HG03045 (cell line): ENCODE data around the gene MYT1.
"Not testable (repeated sequence)": the region's sequence is repeated elsewhere in the genome, so short reads cannot be mapped to it uniquely, and the experiment has no call there.

Source experiments
- ATAC-seq: cut with Tn5 transposase; IDR thresholded peaks from one replicate; pipeline ENCODE4 v1.9.1; 2021; ENCODE audit warnings: mild to moderate bottlenecking, moderate library complexity; ENCODE audit not compliant: unreplicated experiment

The MYT1 gene

DNA sequence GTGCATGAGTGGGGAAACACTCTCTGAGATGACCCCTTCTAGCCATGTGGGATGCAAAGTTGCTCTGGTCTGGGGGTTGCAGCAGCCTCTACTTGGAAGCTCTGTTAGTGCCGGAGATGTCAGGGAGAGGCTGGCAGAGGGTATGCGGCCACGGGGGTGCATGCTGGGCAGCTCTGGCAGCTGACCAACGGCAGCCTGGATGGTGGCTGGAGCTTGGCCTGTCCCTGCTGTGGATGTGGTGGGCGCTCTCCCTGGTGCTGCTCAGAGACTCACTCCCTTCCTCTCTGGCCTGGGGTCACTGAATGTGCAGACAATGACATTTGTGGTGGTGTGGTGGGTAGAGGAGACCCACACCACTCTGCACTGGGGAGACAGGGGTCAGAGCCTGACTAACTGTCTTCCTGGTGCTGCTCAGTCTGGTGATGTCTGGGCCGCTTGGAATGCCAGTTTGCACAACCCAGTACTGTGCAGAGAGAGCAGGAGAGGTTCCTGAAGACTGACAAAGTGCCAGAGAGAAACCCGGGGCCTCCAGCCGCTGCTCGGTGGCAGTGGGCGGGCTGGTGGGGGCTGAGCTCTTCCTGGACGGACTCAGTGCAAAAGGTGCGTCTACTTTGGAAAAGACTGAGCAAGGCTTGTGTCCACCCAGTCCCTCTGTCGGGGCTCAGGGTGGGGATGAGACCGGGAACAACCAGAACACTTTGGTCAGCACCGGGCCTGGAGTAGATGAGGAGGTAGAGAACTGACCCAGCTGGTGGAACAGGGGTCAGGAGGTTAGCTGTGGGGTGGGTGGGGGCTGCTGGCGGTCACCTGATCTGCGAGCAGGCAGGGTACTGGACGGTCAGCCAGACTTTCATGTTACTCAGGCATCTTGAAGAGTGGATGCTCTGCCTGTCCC lies 2.7 kb downstream of the MYT1 start:
- ATAC-seq = no peak

DNA sequence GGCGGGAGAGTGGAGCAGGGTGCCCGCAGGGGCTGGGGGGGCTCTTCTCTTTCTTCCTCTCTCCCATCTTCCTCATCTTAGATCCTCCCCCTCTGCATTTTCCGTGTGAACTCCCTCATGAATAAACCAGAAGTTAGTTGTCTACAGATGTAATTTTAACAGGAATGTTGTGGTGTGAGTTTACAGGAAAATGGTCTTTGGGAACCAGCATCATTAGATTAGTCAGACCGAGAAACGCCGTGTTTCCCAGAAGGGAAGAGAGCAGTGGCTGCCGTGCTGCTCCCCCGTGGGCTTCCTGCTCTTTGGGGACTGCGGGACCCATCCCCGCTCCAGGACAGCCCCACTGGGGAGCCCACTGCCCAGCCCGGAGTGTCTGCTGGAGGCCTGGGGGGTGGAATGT lies 3.4 kb downstream of the MYT1 start:
- no peak for ATAC-seq

DNA sequence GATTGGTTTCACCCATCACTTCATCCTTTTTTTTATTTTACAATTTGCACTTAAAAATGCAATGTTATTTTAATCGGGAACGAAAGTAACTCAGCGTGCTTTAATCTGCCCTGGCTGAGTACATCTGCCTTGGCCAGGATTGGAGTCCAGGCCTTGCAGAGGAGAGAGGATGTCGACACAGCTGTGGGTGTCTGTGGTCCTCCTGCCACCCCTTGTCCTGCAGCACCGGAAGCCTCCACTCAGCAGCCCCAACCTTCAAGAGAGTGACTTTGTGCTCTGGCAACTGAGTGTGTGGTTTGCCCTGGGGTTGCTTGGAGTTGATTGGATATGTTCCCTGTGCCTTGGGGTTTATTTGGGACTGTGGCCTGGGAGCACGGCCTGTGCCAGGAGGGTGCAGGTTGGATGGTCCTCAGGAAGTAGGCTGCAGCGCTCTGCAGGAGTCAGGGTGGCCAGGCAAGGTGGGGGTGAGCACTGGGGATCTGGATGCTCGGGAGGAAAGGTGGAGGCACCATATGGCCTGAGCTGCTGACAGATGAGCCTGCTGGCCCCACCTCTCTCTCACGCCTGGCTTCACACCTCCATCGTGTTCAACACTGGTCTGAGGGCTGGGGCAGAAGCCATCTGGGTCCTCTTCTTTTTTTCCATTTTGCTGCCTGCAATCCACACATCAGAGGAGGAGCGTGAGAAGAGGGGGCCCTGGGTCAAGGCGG lies 4.3 kb downstream of the MYT1 start:
- no peak for ATAC-seq

DNA sequence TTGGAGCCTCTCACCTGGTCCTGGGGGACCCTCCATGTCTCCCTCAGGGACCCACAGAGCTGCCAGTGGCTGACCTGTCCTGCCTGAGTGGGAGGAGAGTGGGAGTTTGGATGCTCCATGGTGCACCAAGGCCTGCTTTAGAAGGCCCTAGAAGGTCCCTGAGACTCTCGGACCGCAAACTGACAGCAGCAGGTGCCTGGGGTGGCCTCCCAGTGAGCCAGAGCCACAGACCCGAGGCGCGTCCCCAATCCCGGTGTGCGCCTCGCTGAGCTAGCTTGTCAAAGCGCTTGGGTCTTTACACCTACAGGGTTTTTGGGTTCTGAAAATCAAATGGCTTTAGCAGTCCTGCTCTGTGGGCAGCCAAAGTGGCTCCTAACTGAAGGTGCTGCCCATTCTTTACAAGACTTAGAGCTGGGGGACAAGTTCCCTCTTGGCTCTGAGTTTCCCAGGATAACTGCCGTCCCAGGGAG lies 4.9 kb downstream of the MYT1 start:
- ATAC-seq = no peak

DNA sequence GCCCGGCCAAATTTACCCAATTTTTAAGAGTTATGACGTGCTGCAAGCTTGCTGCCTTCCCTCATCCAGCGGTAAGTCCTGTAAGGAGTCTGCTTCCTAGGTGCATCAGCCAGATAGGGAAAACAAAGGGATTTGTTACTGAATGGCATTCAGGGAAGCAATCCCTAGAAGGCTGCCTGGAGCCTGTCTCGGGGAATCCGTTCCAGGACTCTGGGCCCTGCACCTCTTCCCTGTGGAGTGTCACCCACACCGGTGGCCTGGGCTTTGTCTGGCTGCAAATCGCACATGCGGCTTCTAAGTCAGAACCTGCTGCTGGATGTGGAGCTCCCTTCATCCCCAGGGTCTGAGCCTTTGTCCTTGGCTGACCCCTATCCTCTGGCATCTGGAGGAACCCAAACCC lies 7.0 kb downstream of the MYT1 start:
- ATAC-seq = no peak

DNA sequence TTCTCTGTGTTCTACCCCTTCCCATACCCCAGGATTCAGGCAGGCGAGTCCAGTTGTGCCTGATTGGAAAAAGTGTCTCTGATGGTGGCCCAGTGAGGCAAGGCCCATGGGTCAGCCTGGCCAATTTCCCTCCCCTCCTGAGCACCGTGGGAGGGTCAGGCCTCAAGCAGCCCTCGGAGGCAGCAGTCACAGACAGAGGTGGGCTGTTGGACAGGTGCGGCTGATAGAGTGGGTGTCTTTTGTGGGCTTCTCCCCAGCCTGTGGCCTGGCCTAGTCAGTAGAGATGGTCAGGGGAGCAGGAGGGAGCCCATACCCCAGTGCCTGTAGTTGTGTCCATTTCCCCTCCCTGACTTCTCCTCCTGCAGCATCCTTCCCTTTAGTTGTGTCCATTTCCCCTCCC lies 8.9 kb downstream of the MYT1 start:
- ATAC-seq = no peak

DNA sequence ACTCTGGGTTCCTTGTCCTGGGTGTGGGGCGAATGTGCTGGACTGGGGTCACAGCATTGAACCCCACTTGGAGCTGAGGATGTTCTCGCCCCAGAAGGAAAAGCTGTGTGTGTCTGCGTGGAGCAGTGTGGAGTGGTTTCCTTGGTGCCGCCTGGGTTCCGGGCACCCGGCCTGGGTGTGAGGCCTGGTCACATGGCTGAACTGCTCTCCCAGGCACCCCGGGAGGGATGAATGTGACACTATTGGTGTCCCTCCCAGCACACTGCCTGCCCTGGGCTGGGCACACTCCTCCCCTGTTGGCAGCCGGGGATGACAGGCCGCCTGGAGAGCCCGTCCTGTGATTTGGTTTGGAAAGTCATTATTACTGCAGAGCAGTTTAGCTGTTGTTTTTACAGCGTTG lies 12.3 kb downstream of the MYT1 start:
- ATAC-seq = no peak

DNA sequence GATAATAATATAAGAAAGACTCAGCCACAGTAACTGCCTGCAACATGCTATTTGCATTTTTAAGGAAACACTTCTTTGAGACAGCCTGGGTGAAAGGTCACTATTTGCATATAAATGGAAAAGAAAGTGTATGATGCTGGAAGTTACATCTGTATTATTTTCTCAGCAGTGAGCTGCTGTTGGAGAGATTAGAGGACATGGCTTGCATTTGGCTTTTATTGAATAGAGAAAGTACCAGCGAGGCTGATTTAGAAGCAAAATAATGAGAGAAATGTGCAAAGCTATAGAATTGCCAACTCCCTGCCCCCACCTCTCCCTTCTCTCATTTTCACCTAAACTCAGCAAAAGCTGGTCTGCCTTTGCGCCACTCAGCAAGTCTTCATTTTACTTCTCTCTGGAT lies 12.7 kb downstream of the MYT1 start:
- ATAC-seq = no peak

DNA sequence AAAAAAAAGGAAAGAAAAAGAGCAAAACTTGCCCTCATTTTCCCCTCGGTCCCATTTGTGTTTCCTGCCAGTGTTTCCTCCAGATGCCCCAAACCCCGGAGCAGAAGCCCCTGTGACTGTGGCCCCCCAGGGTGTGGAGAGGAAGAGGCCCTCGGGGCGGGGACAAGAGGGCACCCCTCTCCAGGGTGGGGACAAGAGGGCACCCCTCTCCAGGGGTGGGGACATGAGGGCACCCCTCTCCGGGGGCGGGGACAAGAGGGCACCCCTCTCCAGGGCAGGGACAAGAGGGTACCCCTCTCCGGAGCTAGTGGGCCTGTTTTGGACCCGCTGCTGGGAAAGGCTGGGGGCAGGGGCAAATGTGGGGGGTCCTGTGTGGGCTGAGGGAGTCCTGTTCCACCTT lies 13.1 kb downstream of the MYT1 start:
- no peak for ATAC-seq

DNA sequence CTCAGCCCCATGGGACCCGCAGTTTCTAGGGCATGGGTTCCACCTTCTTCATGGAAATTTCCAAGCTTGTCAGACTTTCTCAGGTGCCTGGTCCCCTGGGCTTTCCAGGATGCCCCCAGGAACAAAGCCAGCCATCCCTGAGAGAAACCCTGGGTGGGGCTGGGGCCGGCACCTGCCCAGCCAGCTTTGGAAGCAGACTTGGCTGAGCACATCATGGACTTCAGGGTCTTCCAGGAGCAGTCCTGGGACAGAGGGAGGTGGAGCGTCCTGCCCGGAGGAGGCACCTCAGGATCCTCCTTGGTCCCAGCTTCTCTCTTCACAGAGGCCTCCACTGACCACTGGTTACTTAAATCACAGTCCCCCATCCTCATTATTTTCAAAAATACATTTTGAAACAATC lies 13.5 kb downstream of the MYT1 start:
- ATAC-seq = no peak

DNA sequence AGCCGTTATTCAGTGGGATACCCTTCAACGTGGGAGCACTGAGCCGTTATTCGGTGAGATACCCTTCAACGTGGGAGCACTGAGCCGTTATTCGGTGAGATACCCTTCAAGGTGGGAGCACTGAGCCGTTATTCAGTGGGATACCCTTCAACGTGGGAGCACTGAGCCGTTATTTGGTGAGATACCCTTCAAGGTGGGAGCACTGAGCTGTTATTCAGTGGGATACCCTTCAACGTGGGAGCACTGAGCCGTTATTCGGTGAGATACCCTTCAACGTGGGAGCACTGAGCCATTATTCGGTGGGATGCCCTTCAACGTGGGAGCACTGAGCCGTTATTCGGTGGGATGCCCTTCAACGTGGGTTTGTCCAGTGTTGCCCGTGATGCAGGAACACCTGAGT lies 14.7 kb downstream of the MYT1 start:
- not testable (repeated sequence) for ATAC-seq

DNA sequence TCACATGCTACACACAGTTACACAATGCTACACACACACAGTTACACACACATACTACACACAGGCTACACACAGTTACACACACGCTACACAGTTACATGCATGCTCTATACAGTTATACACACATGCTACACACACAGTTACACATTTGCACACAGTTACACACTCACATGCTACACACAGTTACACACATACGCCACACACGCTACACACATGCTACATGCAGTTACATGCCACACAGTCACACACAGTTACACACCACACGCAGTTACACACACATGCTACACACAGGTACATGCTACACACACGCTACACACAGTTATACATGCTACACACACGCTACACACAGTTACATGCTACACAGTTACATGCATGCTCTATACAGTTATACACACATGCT lies 15.6 kb downstream of the MYT1 start:
- no peak for ATAC-seq

DNA sequence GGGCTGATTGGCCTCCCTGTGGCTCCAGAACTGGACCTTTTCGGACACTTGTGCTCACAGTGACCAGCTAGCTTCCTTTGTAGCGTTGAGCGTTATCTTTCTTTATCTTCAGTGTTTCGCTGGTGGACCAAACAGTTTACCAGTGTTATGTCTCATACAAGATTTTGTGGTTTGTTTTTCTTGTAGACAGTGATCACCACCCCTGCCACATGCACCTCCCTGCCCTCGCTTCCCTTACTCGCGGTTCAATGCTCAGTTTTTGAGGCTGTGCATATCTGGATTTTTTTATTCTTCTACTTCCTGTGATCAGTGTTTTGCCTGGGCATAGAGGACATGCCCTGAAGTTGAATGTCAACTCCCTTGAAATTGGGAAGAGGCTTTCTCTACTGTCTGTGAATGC lies 16.4 kb downstream of the MYT1 start:
- no peak for ATAC-seq

DNA sequence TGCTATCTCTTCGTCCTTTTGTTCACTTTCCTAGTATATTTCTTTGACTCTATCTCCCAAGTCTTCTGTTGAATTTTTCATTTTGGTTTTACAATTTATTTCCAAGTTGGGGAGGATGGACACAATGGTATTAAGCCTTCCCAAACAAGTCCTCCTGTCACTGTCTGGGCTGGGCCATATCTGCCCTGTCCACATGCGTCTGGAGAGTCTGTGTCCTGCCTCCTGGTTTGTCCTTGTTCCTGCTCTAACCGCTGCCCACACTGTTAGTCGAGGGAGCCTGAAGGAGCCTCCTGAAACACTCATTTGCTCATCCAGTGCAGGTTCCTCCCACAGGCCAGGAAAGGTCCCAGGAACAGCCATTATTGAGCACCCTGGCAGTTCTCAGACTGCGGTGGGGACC lies 17.1 kb downstream of the MYT1 start:
- ATAC-seq = no peak

DNA sequence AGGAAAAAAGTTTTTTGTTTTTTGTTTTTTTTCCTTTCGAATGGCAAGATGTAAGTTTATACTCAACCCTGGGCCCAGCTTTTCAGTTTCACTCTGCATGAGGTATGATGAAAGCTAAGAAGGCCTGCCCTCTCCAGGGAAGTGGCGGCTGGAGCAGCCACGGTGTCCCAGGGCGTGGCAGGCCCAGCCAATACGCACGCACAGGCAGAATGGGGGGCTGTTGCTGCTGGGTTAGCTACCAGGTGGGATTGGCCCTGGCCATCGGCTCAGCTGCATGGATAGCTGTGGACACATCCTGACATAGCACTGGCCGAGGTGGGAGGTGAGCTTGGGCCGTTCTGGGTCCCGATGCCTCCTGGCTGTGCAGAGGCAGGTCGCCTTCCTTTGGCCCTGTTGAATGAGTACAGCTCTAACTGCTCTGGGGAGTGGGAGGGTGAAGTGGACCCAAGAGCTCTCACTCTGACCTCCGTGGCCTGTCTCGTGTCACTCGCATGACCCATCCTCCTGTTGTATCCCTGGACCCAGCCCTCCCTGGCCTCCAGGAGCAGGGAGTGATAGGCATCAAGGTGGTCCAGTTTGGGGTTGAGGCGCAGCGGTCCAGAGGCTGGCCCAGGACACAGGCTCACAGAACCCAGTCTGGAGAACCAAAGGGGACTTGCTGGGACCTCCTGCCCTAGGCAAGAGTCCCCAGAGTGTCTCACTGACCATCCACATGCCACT lies 18.1 kb downstream of the MYT1 start:
- no peak for ATAC-seq

DNA sequence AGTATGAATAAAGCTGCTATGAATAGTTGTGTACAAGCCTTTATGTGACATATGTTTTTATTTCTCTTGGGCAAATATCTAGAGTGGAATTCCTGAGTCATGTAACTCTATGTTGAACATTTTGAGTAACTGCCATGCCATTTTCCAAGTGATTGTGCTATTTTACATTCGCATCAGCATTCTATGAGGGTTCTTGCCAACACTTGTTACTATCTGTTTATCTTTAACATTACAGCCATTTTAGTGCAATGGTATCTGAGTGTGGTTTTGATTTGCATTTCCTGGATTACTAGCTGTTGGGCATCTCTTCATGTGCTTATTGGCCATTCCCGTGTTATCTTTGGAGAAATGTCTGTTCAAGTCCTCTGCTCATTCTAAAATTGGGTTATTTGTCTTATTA lies 19.1 kb downstream of the MYT1 start:
- ATAC-seq = no peak

DNA sequence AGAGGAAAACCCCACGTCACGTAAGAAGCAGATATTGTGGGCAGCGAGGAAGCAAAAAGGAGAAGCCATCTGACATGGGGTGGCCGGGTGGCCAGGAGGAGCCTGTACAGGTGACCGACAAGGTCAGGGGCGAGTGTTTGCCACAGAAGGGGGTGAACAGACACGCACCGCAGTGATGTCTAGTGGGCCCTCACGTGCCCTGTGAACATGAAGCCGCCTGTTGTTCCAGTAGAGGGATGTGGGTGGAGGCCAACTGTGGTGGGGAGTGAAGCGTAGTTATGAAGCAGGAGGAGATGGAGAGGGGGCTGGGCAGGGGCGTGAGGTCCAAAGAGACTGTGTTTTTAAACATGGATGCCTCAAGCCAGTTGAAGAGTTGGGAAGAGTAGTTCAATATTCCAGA lies 20.5 kb downstream of the MYT1 start:
- no peak for ATAC-seq

DNA sequence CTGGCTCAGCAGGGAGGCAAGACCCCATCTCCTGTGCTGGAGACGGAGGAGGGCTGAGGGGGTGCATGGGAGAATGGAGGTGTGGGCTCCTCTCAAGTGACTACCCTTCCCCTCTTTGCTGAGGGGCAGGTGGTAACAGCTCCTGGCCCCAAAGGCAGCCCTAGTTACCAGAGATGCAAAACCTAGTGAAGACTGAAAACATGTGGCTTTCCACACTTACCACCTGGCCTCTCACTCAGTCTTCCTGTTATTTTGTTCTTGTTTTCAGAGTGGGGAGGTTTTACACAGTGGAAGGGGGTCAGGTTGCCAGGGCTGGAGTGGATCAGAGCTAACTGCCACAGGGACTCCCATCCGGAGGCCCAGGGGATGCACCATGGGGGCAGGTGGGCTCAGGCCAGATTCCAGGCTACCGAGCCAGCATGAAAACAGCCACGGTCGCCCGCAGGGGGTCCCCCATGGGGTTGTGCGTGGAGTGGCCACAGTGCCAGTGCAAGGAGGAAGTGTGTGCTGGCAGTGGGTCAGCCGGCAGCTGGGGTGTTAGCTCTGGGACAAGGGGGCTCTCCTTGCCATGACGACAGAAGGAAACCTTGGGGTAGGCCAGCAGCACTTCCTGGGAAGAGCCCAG lies 21.1 kb downstream of the MYT1 start:
- ATAC-seq = no peak

DNA sequence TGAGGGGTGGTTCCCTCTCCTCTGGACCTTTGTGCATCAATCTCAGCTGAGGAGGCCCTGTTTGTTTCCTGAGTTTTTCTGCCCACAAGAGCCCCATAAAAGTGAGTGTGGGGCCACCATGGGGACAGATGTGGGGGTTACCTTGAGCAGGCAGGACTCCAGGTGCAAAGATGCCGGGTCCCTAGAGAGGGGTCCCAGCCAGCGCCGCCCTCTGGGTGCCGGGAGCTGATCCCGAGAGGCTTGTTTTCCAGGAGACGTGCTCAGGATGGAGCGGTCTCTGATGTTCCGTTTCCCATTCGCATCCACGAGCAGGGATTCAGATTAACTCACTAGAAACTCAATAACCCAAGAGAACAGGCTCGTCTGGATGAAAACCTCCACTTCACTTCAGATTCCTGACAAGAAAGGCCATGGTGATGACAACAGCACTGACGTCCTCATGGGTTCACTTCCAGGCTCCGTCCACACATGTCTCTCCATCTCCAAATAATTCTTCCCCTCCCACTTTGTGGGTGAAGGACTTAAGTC lies 21.9 kb downstream of the MYT1 start:
- ATAC-seq = no peak

DNA sequence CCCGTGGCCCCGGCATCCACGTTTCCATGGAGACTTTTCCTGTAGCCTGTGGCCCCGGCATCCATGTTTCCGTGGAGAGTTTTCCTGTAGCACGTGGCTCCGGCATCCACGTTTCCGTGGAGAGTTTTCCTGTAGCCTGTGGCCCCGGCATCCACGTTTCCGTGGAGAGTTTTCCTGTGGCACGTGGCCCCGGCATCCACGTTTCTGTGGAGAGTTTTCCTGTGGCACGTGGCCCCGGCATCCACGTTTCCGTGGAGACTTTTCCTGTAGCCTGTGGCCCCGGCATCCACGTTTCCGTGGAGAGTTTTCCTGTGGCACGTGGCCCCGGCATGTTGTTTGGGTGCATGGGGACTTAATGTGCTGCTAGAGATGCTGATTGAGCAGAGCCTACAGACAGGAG lies 23.0 kb downstream of the MYT1 start:
- ATAC-seq = not testable (repeated sequence)

DNA sequence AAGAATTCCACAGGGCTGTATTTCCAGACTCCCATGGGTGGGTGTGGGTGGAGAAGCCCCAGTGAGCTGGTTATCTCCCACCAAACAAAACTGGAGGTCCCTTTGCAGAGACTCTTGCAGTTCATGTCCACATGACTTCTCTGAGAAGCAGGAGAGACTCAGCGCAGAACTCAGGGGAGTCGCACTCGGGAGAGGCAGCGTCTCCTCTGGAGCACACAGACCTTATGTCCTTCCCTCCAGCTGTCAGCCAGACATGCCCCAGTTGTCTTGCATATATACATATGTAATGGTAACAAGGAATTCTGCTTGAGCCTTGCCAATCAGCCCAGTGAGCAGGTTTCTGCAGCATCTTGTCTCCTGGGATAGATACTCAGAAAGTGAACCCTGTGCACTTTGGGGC lies 23.8 kb downstream of the MYT1 start:
- no peak for ATAC-seq
